ENCODE data around the gene VGF.
"Not testable (repeated sequence)": the region's sequence is repeated elsewhere in the genome, so short reads cannot be mapped to it uniquely, and the experiment has no call there.

The VGF gene

GRCh38 chr7:101120315-101120714 lies 45.1 kb downstream of the VGF start:
- in situ Hi-C loops (cut with HindIII; ENCODE audit: low sequenced_read_pairs) = no loop called here

- in situ Hi-C loops (cut with HindIII; ENCODE audit: low sequenced_read_pairs) = no loop called here
These were observed 45.5 kb downstream of the VGF start for GRCh38 chr7:101119876-101120275.

GRCh38 chr7:101118856-101119255 lies 46.5 kb downstream of the VGF start:
- in situ Hi-C loops (cut with HindIII; ENCODE audit: low sequenced_read_pairs) = no loop called here

GRCh38 chr7:101116898-101117297 lies 48.5 kb downstream of the VGF start:
- in situ Hi-C loops (cut with HindIII; ENCODE audit: low sequenced_read_pairs) = no loop called here

GRCh38 chr7:101115215-101115614 lies 50.2 kb downstream of the VGF start:
- in situ Hi-C loops (cut with HindIII; ENCODE audit: low sequenced_read_pairs) = no loop called here

- in situ Hi-C loops (cut with HindIII; ENCODE audit: low sequenced_read_pairs) = no loop called here
These were observed 50.9 kb downstream of the VGF start for GRCh38 chr7:101114492-101114891.

GRCh38 chr7:101113836-101114235 lies 51.5 kb downstream of the VGF start:
- in situ Hi-C loops (cut with HindIII; ENCODE audit: low sequenced_read_pairs) = no loop called here

GRCh38 chr7:101113140-101113539 lies 52.2 kb downstream of the VGF start:
- in situ Hi-C loops (cut with HindIII; ENCODE audit: low sequenced_read_pairs) = not testable (repeated sequence)

Measured in DLD1 (cell line).